Thyroid gland (tissue), 4 donors: ENCODE data around the gene PFKM. TPM values are rescaled to one million over a fixed set of nuclear protein-coding genes. Genes with fewer than 3 reads are reported as not detected.

Source experiments
- DNase-seq, 2 donors: peaks; one replicate each; pipeline ENCODE4 v3.0.0-alpha.2; 2019
- H3K27ac ChIP-seq, 3 donors: fragments of 200-600 bp; sonication (generic); 1 replicate in 2 of 3; 2 replicates in 1 of 3; pipeline ENCODE4 v1.5.1; 2016 to 2019; ENCODE audit warnings: mild to moderate bottlenecking in 1 of 3, moderate library complexity in 1 of 3
- H3K27me3 ChIP-seq: fragments of 200-600 bp; sonication (generic); one replicate; pipeline ENCODE4 v1.5.1; 2019
- H3K36me3 ChIP-seq, 2 donors: fragments of 200-600 bp; sonication (generic); one replicate each; pipeline ENCODE4 v1.5.1; 2016 to 2019
- H3K4me1 ChIP-seq, 2 donors: fragments of 200-600 bp; sonication (generic); one replicate each; pipeline ENCODE4 v1.5.1; 2017 to 2019
- H3K4me3 ChIP-seq, 3 donors: fragments of 200-600 bp; sonication (generic); replicated peaks in 1 of 3; 1 replicate in 2 of 3; 2 replicates in 1 of 3; pipeline ENCODE4 v1.5.1; 2016; ENCODE audit warnings: mild to moderate bottlenecking in 1 of 3
- H3K9me3 ChIP-seq: fragments of 200-600 bp; sonication (generic); one replicate; pipeline ENCODE4 v1.5.1; 2017
- POLR2A ChIP-seq, 2 donors: fragments of 450-650 bp; IDR thresholded peaks; one replicate each; pipeline ENCODE4 v1.6.1; 2017; ENCODE audit warnings: antibody characterized with exemption in 2 of 2, mild to moderate bottlenecking in 2 of 2, moderate library complexity in 1 of 2
- WGBS, 2 donors: methylation state at CpG; one replicate each; pipeline ENCODE4 v1.1.5; 2017; 5-methylcytosine and 5-hydroxymethylcytosine counted together
- intact Hi-C: fragments of 100-400 bp; cut with DNase I; formaldehyde crosslinking; loops from one replicate; pipeline ENCODE4 v1.15.1; 2023
- total RNA-seq, 4 donors: library from RNA; depleted of rRNA; stranded (reverse); fragments of >200 nt; gene quantifications; one replicate each; pipeline ENCODE4 v1.2.3, GENCODE V29; 2016
- TF ChIP-seq, protein P1 (sequence below), 6 experiments: fragments of 200-600 bp in 3 of 6; fragments of 450-650 bp in 3 of 6; sonication (generic) in 3 of 6; IDR thresholded peaks; one replicate each; pipeline ENCODE4 v1.5.1; 2016 to 2019; ENCODE audit warnings: antibody characterized with exemption in 6 of 6, mild to moderate bottlenecking in 2 of 6, inconsistent platforms in 1 of 6, moderate library complexity in 1 of 6

PFKM gene
- total RNA-seq = 10 to 100 TPM; 36.1 to 66.7 (median 49.2) TPM

- intact Hi-C loops = no loop called here
- no peaks in the 10 kb centered on the region for H3K9me3 ChIP-seq
- no peaks in the 10 kb centered on the region for H3K27me3 ChIP-seq
- TF ChIP-seq, protein P1, sequence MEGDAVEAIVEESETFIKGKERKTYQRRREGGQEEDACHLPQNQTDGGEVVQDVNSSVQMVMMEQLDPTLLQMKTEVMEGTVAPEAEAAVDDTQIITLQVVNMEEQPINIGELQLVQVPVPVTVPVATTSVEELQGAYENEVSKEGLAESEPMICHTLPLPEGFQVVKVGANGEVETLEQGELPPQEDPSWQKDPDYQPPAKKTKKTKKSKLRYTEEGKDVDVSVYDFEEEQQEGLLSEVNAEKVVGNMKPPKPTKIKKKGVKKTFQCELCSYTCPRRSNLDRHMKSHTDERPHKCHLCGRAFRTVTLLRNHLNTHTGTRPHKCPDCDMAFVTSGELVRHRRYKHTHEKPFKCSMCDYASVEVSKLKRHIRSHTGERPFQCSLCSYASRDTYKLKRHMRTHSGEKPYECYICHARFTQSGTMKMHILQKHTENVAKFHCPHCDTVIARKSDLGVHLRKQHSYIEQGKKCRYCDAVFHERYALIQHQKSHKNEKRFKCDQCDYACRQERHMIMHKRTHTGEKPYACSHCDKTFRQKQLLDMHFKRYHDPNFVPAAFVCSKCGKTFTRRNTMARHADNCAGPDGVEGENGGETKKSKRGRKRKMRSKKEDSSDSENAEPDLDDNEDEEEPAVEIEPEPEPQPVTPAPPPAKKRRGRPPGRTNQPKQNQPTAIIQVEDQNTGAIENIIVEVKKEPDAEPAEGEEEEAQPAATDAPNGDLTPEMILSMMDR (IDR thresholded peaks at IDR 0.05) = no peak
- peak in 1 of 2 donors; percentile 60 for TF ChIP-seq POLR2A (IDR thresholded peaks at IDR 0.05)
- H3K27ac ChIP-seq = peak within 1 kb of the TSS in 2 of 3 donors; percentile 47 to 52
- H3K4me1 ChIP-seq = peaks cover 9 to 10% of the 10 kb centered on the region in 2 donors
- 1 to 3% methylated on average over 20 of the region's 20 CpGs for WGBS, 2 donors
- H3K36me3 ChIP-seq = no peaks in the 10 kb centered on the region
- DNase-seq = peak; percentile 89 to 90
- peak within 1 kb of the TSS in 2 of 3 donors; percentile 44 to 76 for H3K4me3 ChIP-seq
These were observed at the start of gene PFKM for GRCh38 chr12:48119078-48119833. PFKM (plus strand) TSS chr12:48119364; CDS start chr12:48122775, 3,411 bp downstream.

DNA sequence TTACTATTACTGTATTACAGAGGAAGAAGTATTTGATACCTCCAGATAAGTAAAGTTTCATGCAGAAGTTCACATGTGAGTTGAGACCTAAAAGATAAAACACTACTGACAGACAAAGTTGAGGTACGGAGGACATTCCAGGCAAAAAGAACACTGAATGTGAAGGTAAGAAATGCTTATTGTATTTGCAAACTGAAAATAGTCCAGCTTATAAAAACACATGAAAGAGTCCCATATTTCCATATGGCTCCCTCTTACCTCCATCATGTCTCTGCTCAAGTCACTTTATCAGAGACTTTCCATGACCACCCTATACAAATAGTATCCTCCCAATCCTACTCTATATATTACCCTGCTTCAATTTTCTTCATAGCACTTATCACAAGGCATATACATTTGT, 49.1 kb upstream of the PFKM start:
- no peak overlapping the region for H3K27ac ChIP-seq
- no peaks in the 10 kb centered on the region for H3K4me1 ChIP-seq
- H3K27me3 ChIP-seq = no peaks in the 10 kb centered on the region
- intact Hi-C loops = no loop called here
- no peak overlapping the region for H3K4me3 ChIP-seq
- H3K36me3 ChIP-seq = peaks cover 27 to 35% of the 10 kb centered on the region in 2 donors
- 97 to 98% methylated on average over 1 of the region's 1 CpG for WGBS, 2 donors
- no peaks in the 10 kb centered on the region for H3K9me3 ChIP-seq
- DNase-seq = no peak
- TF ChIP-seq POLR2A (IDR thresholded peaks at IDR 0.05) = no peak
- TF ChIP-seq, protein P1 (IDR thresholded peaks at IDR 0.05) = no peak

- WGBS, 2 donors = 96 to 97% methylated on average over 4 of the region's 4 CpGs
These were observed 48.4 kb upstream of the PFKM start for GRCh38 chr12:48070731-48071130.

GRCh38 chr12:48071808-48072207, 47.4 kb upstream of the PFKM start:
- H3K36me3 ChIP-seq = peaks cover 23 to 31% of the 10 kb centered on the region in 2 donors
- DNase-seq = no peak
- WGBS, 2 donors = 97 to 99% methylated on average over 2 of the region's 2 CpGs
- H3K4me3 ChIP-seq = no peak overlapping the region
- TF ChIP-seq POLR2A (IDR thresholded peaks at IDR 0.05) = no peak
- TF ChIP-seq, protein P1 (IDR thresholded peaks at IDR 0.05) = no peak
- H3K9me3 ChIP-seq = no peaks in the 10 kb centered on the region
- no peaks in the 10 kb centered on the region for H3K4me1 ChIP-seq
- H3K27me3 ChIP-seq = no peaks in the 10 kb centered on the region
- no peak overlapping the region for H3K27ac ChIP-seq
- intact Hi-C loops = no loop called here

More at GRCh38 chr12:48070731-48071130, 48.4 kb upstream of the PFKM start:
- no peak overlapping the region for H3K4me3 ChIP-seq
- no peaks in the 10 kb centered on the region for H3K9me3 ChIP-seq
- no peak overlapping the region for H3K27ac ChIP-seq
- H3K27me3 ChIP-seq = no peaks in the 10 kb centered on the region
- no peaks in the 10 kb centered on the region for H3K4me1 ChIP-seq
- intact Hi-C loops = no loop called here
- no peak for DNase-seq
- TF ChIP-seq, protein P1 (IDR thresholded peaks at IDR 0.05) = no peak
- no peak for TF ChIP-seq POLR2A (IDR thresholded peaks at IDR 0.05)
- peaks cover 23 to 31% of the 10 kb centered on the region in 2 donors for H3K36me3 ChIP-seq

GRCh38 chr12:48072266-48072665, 46.9 kb upstream of the PFKM start:
- 97 to 100% methylated on average over 3 of the region's 3 CpGs for whole genome bisulfite sequencing, 2 donors
- TF ChIP-seq, protein P1 (IDR thresholded peaks at IDR 0.05) = no peak
- no peak for TF ChIP-seq POLR2A (IDR thresholded peaks at IDR 0.05)
- no peaks in the 10 kb centered on the region for H3K27me3 ChIP-seq

More at GRCh38 chr12:48072266-48072665, 46.9 kb upstream of the PFKM start:
- H3K4me1 ChIP-seq = no peaks in the 10 kb centered on the region
- no peaks in the 10 kb centered on the region for H3K9me3 ChIP-seq
- no peak for DNase-seq
- no peak overlapping the region for H3K4me3 ChIP-seq
- H3K36me3 ChIP-seq = peaks cover 23 to 31% of the 10 kb centered on the region in 2 donors
- no peak overlapping the region for H3K27ac ChIP-seq
- intact Hi-C loops = no loop called here
